Caco-2 (cell line): ENCODE measurements around the gene MARS2. TPM values are rescaled to one million over a fixed set of nuclear protein-coding genes. Genes with fewer than 3 reads are reported as not detected.
"Not testable (repeated sequence)": the region's sequence is repeated elsewhere in the genome, so short reads cannot be mapped to it uniquely, and the experiment has no call there.

ENCODE experiments used
- BruUV-seq: library from RNA; stranded (reverse); fragments of 400-500 nt; replicated peaks from 2 replicates; lab custom pipeline; 2021; lab: Mats Ljungman, UMichigan
- CTCF ChIA-PET: fragments of 300-600 bp; sonication (Branson Sonifier 250); formaldehyde crosslinking; loops from one replicate; lab custom pipeline; 2022; ENCODE audit warnings: antibody characterized with exemption; lab: Charles Lee
- POLR2A ChIA-PET: fragments of 300-600 bp; sonication (Branson Sonifier 250); formaldehyde crosslinking; loops from one replicate; lab custom pipeline; 2022; ENCODE audit warnings: antibody characterized with exemption; lab: Charles Lee
- DNase-seq, 2 experiments: peaks; one replicate each; pipeline versions ENCODE4 v3.0.0 to v3.0.0-alpha.2; 2020 to 2022
- H3K27me3 ChIP-seq: replicated peaks from 2 replicates; pipeline ENCODE4 v1.6.0; 2011; ENCODE audit warnings: low read length; ENCODE audit not compliant: control insufficient read depth, insufficient read depth
- H3K36me3 ChIP-seq: 2 replicates; pipeline ENCODE4 v1.5.1; 2011; ENCODE audit warnings: low read length; ENCODE audit not compliant: control insufficient read depth, insufficient read depth
- H3K4me1 ChIP-seq: fragments of 250-450 bp; sonication (Bioruptor Pico); 2 replicates; pipeline ENCODE4 v1.5.1; 2020; ENCODE audit warnings: mild to moderate bottlenecking
- H3K4me3 ChIP-seq: 2 replicates; pipeline ENCODE4 v1.5.1; 2011; ENCODE audit warnings: low read depth, mild to moderate bottlenecking, control low read depth, low read length
- H3K9me3 ChIP-seq: fragments of 250-450 bp; sonication (Bioruptor Pico); 2 replicates; pipeline ENCODE4 v1.5.1; 2020; ENCODE audit warnings: mild to moderate bottlenecking, moderate library complexity
- H3K27ac Mint-ChIP-seq: one replicate; pipeline ENCODE4 v1.8.0; 2022; ENCODE audit warnings: mixed read lengths; ENCODE audit not compliant: unreplicated experiment
- H3K27me3 Mint-ChIP-seq: one replicate; pipeline ENCODE4 v1.8.0; 2022; ENCODE audit warnings: mixed read lengths; ENCODE audit not compliant: insufficient read depth, unreplicated experiment
- H3K36me3 Mint-ChIP-seq: one replicate; pipeline ENCODE4 v1.8.0; 2022; ENCODE audit warnings: mild to moderate bottlenecking, mixed read lengths; ENCODE audit not compliant: insufficient read depth, unreplicated experiment
- H3K4me1 Mint-ChIP-seq: one replicate; pipeline ENCODE4 v1.8.0; 2022; ENCODE audit warnings: low read depth, mixed read lengths; ENCODE audit not compliant: unreplicated experiment
- H3K4me3 Mint-ChIP-seq: one replicate; pipeline ENCODE4 v1.8.0; 2022; ENCODE audit warnings: mild to moderate bottlenecking, moderate library complexity, mixed read lengths; ENCODE audit not compliant: unreplicated experiment
- H3K9me3 Mint-ChIP-seq: one replicate; pipeline ENCODE4 v1.8.0; 2022; ENCODE audit warnings: mixed read lengths; ENCODE audit not compliant: unreplicated experiment
- CTCF ChIP-seq, 2 experiments: fragments of 200-600 bp in 1 of 2; IDR thresholded peaks; 1 replicate in 1 of 2; 2 replicates in 1 of 2; pipeline versions ENCODE4 v1.5.1 to v1.8.0; 2011 to 2022; ENCODE audit warnings: antibody characterized with exemption in 1 of 2, control low read depth in 1 of 2, inconsistent platforms in 1 of 2, low read depth in 1 of 2, low read length in 1 of 2, mild to moderate bottlenecking in 1 of 2, moderate library complexity in 1 of 2; ENCODE audit not compliant: insufficient read depth in 1 of 2, severe bottlenecking in 1 of 2, unreplicated experiment in 1 of 2
- intact Hi-C: fragments of 100-400 bp; cut with micrococcal nuclease; formaldehyde crosslinking; loops from one replicate; pipeline ENCODE4 v1.10.0; 2022; ENCODE audit not compliant: unreplicated experiment
- total RNA-seq: library from RNA; stranded (reverse); gene quantifications from 2 replicates; pipeline ENCODE4 v1.2.3, GENCODE V29; 2022

MARS2 gene
- total RNA-seq, 1 experiment from 2014 or later, result 13.1 TPM

GRCh38 chr2:197696571-197696970 lies 8.6 kb upstream of the MARS2 start:
- H3K4me3 Mint-ChIP-seq, intact Hi-C loops: not testable (repeated sequence)

GRCh38 chr2:197699724-197700123 lies 5.4 kb upstream of the MARS2 start:
- H3K27me3 Mint-ChIP-seq, H3K4me3 ChIP-seq, H3K9me3 Mint-ChIP-seq, H3K4me1 ChIP-seq, H3K36me3 ChIP-seq, H3K4me3 Mint-ChIP-seq, H3K27ac Mint-ChIP-seq, H3K4me1 Mint-ChIP-seq, DNase-seq, H3K9me3 ChIP-seq, CTCF ChIA-PET, BruUV-seq, H3K27me3 ChIP-seq, POLR2A ChIA-PET, H3K36me3 Mint-ChIP-seq: not testable (repeated sequence)
- intact Hi-C loops, result loop anchor here (10.0 kb wide), 1 partner anchor 245 kb away; the partner anchor contains the start of gene COQ10B

More at GRCh38 chr2:197696571-197696970, 8.6 kb upstream of the MARS2 start:
- BruUV-seq, H3K9me3 ChIP-seq, H3K27me3 Mint-ChIP-seq, POLR2A ChIA-PET, H3K36me3 ChIP-seq, H3K9me3 Mint-ChIP-seq, H3K4me3 ChIP-seq, CTCF ChIA-PET, DNase-seq, H3K27ac Mint-ChIP-seq, H3K27me3 ChIP-seq, H3K36me3 Mint-ChIP-seq, H3K4me1 Mint-ChIP-seq, H3K4me1 ChIP-seq: not testable (repeated sequence)

GRCh38 chr2:197700960-197701359 lies 4.2 kb upstream of the MARS2 start:
- Histone ChIP-seq H3K4me1 (no peaks in the 10 kb centered on the region), H3K4me3 (no peak overlapping the region), H3K36me3 (no peaks in the 10 kb centered on the region), H3K9me3 (no peaks in the 10 kb centered on the region), H3K27me3 (no peaks in the 10 kb centered on the region)
- peaks cover 5% of the 10 kb centered on the region for H3K36me3 Mint-ChIP-seq
- intact Hi-C loops, result loop anchor here (10.0 kb wide), 1 partner anchor 246 kb away; the partner anchor contains the start of gene COQ10B
- DNase-seq, result no peak
- no peak for TF ChIP-seq CTCF (IDR thresholded peaks at IDR 0.05; ENCODE audit: insufficient read depth in 1 of 2, low read depth in 1 of 2, low read length in 1 of 2, severe bottlenecking in 1 of 2, unreplicated experiment in 1 of 2)
- H3K27me3 Mint-ChIP-seq, result peaks cover 3% of the 10 kb centered on the region
- H3K9me3 Mint-ChIP-seq, result no peaks in the 10 kb centered on the region
- ChIA-PET CTCF (no interaction called here), POLR2A (no interaction called here)
- no peak overlapping the region for H3K27ac Mint-ChIP-seq
- peaks cover 7% of the 10 kb centered on the region for H3K4me1 Mint-ChIP-seq
- no peak overlapping the region for H3K4me3 Mint-ChIP-seq
- BruUV-seq, result no TSS peak

GRCh38 chr2:197704434-197705120 lies 592 bp upstream of the MARS2 start:
- TF ChIP-seq CTCF (IDR thresholded peaks at IDR 0.05; ENCODE audit: insufficient read depth in 1 of 2, low read depth in 1 of 2, low read length in 1 of 2, severe bottlenecking in 1 of 2, unreplicated experiment in 1 of 2), result no peak
- intact Hi-C loops, result loop anchor here (5.0 to 10.0 kb wide), 4 partner anchors 187 to 593 kb away; partner anchors contain the start of genes COQ10B, HSPE1 and MOB4
- no TSS peak for BruUV-seq
- Histone ChIP-seq H3K27me3 (no peaks in the 10 kb centered on the region), H3K36me3 (no peaks in the 10 kb centered on the region; the same call in 1 of the 2 replicates), H3K4me3 (peak overlapping the region; percentile 86), H3K9me3 (no peaks in the 10 kb centered on the region), H3K4me1 (peaks cover 5% of the 10 kb centered on the region)
- POLR2A ChIA-PET, result interaction anchor here (0.9 to 1.2 kb wide), 2 partner anchors 205 to 254 kb away, joined by 3 to 5 read pairs; partner anchors contain the start of genes HSPD1 and HSPE1
- Mint-ChIP-seq H3K27me3 (peaks cover 3% of the 10 kb centered on the region), H3K4me3 (peak overlapping the region; percentile 90), H3K4me1 (peaks cover 12% of the 10 kb centered on the region), H3K36me3 (peaks cover 17% of the 10 kb centered on the region), H3K9me3 (no peaks in the 10 kb centered on the region), H3K27ac (peak overlapping the region; percentile 94)
- DNase-seq, result no peak
- CTCF ChIA-PET, result interaction anchor here (1.2 kb wide), 1 partner anchor 12 kb away, joined by 3 read pairs; no protein-coding TSS in a partner anchor
